Esophagus muscularis mucosa (tissue), 4 donors: ENCODE measurements around the gene NUDT21. TPM values are rescaled to one million over a fixed set of nuclear protein-coding genes. Genes with fewer than 3 reads are reported as not detected.

Experiments used
- DNase-seq: peaks from one replicate; pipeline ENCODE4 v3.0.0-alpha.2; 2017; ENCODE audit errors: extremely low spot score
- H3K27ac ChIP-seq, 4 donors: fragments of 200-600 bp; sonication (generic); replicated peaks in 1 of 4; 1 replicate in 3 of 4; 2 replicates in 1 of 4; pipeline ENCODE4 v1.5.1; 2016 to 2019; ENCODE audit warnings: mild to moderate bottlenecking in 1 of 4
- H3K27me3 ChIP-seq, 4 donors: fragments of 200-600 bp; sonication (generic); one replicate each; pipeline versions ENCODE4 v1.5.1 to v1.6.0; 2016 to 2019
- H3K36me3 ChIP-seq, 4 donors: fragments of 200-600 bp; sonication (generic); one replicate each; pipeline ENCODE4 v1.5.1; 2016 to 2019
- H3K4me1 ChIP-seq, 4 donors: fragments of 200-600 bp; sonication (generic); one replicate each; pipeline ENCODE4 v1.5.1; 2016 to 2019
- H3K4me3 ChIP-seq, 4 donors: fragments of 200-600 bp; sonication (generic); 1 replicate in 2 of 4; 2 replicates in 2 of 4; pipeline ENCODE4 v1.5.1; 2016 to 2019; ENCODE audit warnings: mild to moderate bottlenecking in 4 of 4, moderate library complexity in 1 of 4
- H3K9me3 ChIP-seq, 4 donors: fragments of 200-600 bp; sonication (generic); 1 replicate in 3 of 4; 2 replicates in 1 of 4; pipeline ENCODE4 v1.5.1; 2016 to 2019
- EP300 ChIP-seq: sonication (generic); formaldehyde crosslinking; IDR thresholded peaks from one replicate; pipeline ENCODE4 v1.6.1; 2017; ENCODE audit warnings: antibody characterized with exemption
- POLR2A ChIP-seq: fragments of 450-650 bp; IDR thresholded peaks from one replicate; pipeline ENCODE4 v1.6.1; 2017; ENCODE audit warnings: antibody characterized with exemption, moderate library complexity, mild to moderate bottlenecking, low read depth
- POLR2AphosphoS5 ChIP-seq, 2 donors: sonication (generic); formaldehyde crosslinking; IDR thresholded peaks; one replicate each; pipeline ENCODE4 v1.6.1; 2017; ENCODE audit warnings: antibody characterized with exemption in 2 of 2
- WGBS: methylation state at CpG from one replicate; pipeline ENCODE4 v1.1.5; 2018; 5-methylcytosine and 5-hydroxymethylcytosine counted together
- intact Hi-C: fragments of 100-400 bp; cut with DNase I; formaldehyde crosslinking; loops from one replicate; pipeline ENCODE4 v1.15.1; 2023
- total RNA-seq, 4 donors: library from RNA; depleted of rRNA; stranded (reverse); fragments of >200 nt; gene quantifications; one replicate each; pipeline versions ENCODE4 v1.1.0 to v1.2.1, GENCODE V29; 2016
- TF ChIP-seq, protein P1 (sequence below), 3 experiments: fragments of 200-600 bp in 2 of 3; fragments of 450-650 bp in 1 of 3; sonication (generic) in 2 of 3; IDR thresholded peaks; one replicate each; pipeline ENCODE4 v1.5.1; 2017 to 2019; ENCODE audit warnings: antibody characterized with exemption in 3 of 3, mild to moderate bottlenecking in 2 of 3, moderate library complexity in 1 of 3

The NUDT21 gene
- total RNA-seq, 4 donors from 2014 or later, result 35.5 to 46.7 (median 39.9) TPM

DNA sequence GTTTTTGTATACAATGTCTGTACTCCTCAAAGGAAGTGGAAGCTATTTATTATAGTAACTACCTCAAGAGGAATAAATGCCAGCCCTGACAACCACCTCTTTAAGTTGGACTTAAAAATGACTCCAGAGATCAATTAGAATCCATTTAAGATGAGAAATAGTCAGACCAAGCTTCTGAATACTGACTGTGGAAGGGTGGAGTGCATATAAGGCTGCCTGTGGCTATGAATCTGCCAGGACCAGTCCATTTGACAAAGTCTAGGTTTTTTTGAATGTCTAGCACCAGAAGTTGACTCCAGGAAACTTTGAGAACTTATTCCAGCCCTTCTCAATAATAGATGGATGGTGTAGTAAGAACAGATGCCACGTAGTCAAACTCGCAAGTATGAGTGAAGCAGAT is 15.2 kb upstream of the NUDT21 start:
- TF ChIP-seq POLR2A (no peak), POLR2AphosphoS5 (IDR thresholded peaks at IDR 0.05) (no peak), EP300 (no peak)
- TF ChIP-seq, protein P1, sequence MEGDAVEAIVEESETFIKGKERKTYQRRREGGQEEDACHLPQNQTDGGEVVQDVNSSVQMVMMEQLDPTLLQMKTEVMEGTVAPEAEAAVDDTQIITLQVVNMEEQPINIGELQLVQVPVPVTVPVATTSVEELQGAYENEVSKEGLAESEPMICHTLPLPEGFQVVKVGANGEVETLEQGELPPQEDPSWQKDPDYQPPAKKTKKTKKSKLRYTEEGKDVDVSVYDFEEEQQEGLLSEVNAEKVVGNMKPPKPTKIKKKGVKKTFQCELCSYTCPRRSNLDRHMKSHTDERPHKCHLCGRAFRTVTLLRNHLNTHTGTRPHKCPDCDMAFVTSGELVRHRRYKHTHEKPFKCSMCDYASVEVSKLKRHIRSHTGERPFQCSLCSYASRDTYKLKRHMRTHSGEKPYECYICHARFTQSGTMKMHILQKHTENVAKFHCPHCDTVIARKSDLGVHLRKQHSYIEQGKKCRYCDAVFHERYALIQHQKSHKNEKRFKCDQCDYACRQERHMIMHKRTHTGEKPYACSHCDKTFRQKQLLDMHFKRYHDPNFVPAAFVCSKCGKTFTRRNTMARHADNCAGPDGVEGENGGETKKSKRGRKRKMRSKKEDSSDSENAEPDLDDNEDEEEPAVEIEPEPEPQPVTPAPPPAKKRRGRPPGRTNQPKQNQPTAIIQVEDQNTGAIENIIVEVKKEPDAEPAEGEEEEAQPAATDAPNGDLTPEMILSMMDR (IDR thresholded peaks at IDR 0.05), result no peak
- WGBS, result 97% methylated on average over 2 of the region's 2 CpGs
- no peaks in the 10 kb centered on the region for H3K9me3 ChIP-seq
- peaks cover 57 to 95% (median 87%) of the 10 kb centered on the region in 4 donors for H3K36me3 ChIP-seq
- no peaks in the 10 kb centered on the region for H3K27me3 ChIP-seq
- no peak for DNase-seq
- no peaks in the 10 kb centered on the region for H3K4me1 ChIP-seq
- intact Hi-C loops, result no loop called here
- no peak overlapping the region for H3K27ac ChIP-seq
- H3K4me3 ChIP-seq, result no peak overlapping the region

DNA sequence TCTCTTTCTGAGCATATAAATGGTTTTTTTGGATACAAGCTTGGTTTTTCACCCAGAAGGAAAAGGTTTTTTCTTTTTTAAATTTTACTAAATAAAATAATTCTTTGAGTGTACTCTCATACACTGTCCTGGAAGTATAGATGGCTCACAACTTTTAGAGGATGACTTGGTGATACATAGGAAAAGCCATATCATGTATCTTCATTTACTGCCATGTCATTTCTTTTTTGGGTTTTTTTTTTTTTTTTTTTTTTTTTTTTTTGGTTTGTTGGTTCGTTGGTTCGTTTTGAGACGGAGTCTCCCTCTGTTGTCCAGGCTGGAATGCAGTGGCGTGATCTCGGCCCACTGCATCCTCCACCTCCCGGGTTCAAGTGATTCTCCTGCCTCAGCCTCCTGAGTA is 12.0 kb upstream of the NUDT21 start:
- DNase-seq, result no peak
- Histone ChIP-seq H3K9me3 (no peaks in the 10 kb centered on the region), H3K27ac (no peak overlapping the region), H3K36me3 (peaks cover 39 to 94% (median 83%) of the 10 kb centered on the region in 4 donors), H3K27me3 (no peaks in the 10 kb centered on the region), H3K4me3 (no peak overlapping the region), H3K4me1 (no peaks in the 10 kb centered on the region)
- intact Hi-C loops, result no loop called here
- 91% methylated on average over 6 of the region's 6 CpGs for WGBS
- TF ChIP-seq, protein P1 (IDR thresholded peaks at IDR 0.05), result no peak
- TF ChIP-seq POLR2AphosphoS5 (IDR thresholded peaks at IDR 0.05) (no peak), POLR2A (no peak)

DNA sequence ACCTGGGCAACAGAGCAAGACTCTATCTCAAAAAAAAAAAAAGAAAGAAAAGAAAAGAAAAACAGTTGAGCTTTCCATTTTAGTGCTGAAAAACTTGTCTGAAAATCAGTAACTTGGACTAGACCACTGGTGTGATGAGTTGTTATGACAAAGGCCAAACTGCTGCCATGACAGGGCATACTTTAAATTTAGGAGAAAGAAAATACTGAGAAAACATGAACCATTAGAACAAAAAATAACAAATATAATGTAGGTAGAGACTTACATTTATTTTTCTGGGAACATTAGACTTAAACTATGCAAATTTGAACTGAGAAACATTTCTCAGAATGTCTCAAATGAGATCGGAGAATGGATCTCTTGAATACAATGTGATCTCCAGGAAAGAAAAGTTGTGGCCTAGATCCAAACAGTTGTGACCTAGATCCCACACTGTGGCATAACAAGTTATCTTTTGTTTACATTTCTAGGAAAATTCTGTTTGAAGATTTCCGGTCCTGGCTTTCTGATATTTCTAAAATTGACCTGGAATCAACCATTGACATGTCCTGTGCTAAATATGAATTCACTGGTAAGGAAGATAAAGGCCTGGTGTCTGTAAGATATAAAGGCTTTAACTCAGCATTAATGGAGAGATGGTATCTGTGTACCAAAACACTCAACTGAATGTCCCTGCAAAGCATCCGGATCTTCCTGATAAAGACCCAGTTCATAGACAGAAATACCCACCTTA is 11.1 kb upstream of the NUDT21 start:
- no peak for DNase-seq
- Histone ChIP-seq H3K4me1 (no peaks in the 10 kb centered on the region), H3K27me3 (no peaks in the 10 kb centered on the region), H3K4me3 (no peak overlapping the region), H3K36me3 (peaks cover 30 to 94% (median 82%) of the 10 kb centered on the region in 4 donors), H3K9me3 (no peaks in the 10 kb centered on the region), H3K27ac (no peak overlapping the region)
- WGBS, result 80% methylated on average over 3 of the region's 3 CpGs
- TF ChIP-seq POLR2A, result no peak
- intact Hi-C loops, result no loop called here

DNA sequence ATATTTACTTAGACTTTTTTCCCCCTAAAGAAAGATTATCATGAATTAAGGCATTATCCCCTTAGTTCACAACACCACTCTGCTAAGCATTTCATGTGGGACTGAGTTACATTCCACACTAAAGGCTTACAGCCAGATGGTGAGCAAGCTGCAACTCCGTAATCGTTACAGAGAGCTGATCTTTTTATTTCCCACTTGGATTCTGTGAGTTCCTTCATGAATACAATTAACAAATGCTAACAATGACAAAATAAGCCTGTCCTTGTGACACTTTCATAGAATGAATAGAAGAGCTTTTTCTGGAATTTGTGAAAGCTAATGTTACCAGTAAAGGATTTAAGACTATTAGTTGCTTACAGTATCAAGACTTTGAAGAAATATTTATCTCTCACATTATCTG is 9.0 kb upstream of the NUDT21 start:
- no peaks in the 10 kb centered on the region for H3K9me3 ChIP-seq
- no peak overlapping the region for H3K27ac ChIP-seq
- H3K36me3 ChIP-seq, result peaks cover 34 to 94% (median 81%) of the 10 kb centered on the region in 4 donors
- intact Hi-C loops, result no loop called here
- no peak for TF ChIP-seq EP300
- TF ChIP-seq POLR2A, result no peak
- TF ChIP-seq POLR2AphosphoS5 (IDR thresholded peaks at IDR 0.05), result no peak
- TF ChIP-seq, protein P1 (IDR thresholded peaks at IDR 0.05), result no peak
- 80% methylated on average over 2 of the region's 2 CpGs for WGBS
- no peaks in the 10 kb centered on the region for H3K27me3 ChIP-seq
- no peaks in the 10 kb centered on the region for H3K4me1 ChIP-seq
- no peak overlapping the region for H3K4me3 ChIP-seq
- DNase-seq, result no peak

DNA sequence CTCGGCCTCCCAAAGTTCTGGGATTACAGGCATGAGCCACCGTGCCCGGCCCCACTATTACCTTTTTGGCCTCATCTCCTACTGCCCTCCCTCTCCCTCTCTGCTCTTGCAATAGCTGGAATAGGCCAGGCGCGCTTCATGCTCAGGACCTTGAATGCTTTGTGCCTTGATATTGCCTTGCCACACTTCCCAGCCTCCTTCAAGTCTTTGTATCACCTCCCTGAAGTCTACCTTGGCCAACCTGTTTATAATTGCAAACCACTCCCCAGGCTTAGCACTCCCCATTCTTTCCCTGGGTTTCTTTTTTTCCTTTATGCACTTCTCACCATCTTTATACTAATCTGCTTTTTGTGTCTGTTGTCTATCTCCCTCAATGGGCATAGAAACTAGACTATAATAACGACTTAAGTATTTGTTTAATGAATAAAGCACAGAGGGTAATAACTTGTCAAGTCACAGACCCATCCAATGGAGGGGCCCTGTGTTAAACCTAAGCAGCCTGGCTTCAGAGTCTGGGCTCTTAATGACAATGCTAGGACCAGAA is 6.9 kb upstream of the NUDT21 start:
- intact Hi-C loops, result no loop called here
- Histone ChIP-seq H3K27me3 (no peaks in the 10 kb centered on the region), H3K36me3 (peaks cover 30 to 94% (median 79%) of the 10 kb centered on the region in 4 donors), H3K4me1 (peaks cover 2 to 11% (median 6%) of the 10 kb centered on the region in 4 donors), H3K4me3 (no peak overlapping the region), H3K9me3 (no peaks in the 10 kb centered on the region), H3K27ac (no peak overlapping the region)
- 90% methylated on average over 6 of the region's 6 CpGs for WGBS
- DNase-seq, result no peak
- TF ChIP-seq, protein P1 (IDR thresholded peaks at IDR 0.05), result no peak
- no peak for TF ChIP-seq EP300
- TF ChIP-seq POLR2A, result no peak
- TF ChIP-seq POLR2AphosphoS5 (IDR thresholded peaks at IDR 0.05), result no peak
